Endometrium (tissue), 2 donors: Measurements from ENCODE around the gene DMPK.
"Not testable (repeated sequence)": the region's sequence is repeated elsewhere in the genome, so short reads cannot be mapped to it uniquely, and the experiment has no call there.

Experiments
- FAIRE-seq: peaks from 2 replicates; lab custom pipeline; 2012; peaks lifted over from hg19 to GRCh38; lab: Jason Lieb, UNC
- donor health status: control.
- donor health status: control.

DMPK gene

DNA sequence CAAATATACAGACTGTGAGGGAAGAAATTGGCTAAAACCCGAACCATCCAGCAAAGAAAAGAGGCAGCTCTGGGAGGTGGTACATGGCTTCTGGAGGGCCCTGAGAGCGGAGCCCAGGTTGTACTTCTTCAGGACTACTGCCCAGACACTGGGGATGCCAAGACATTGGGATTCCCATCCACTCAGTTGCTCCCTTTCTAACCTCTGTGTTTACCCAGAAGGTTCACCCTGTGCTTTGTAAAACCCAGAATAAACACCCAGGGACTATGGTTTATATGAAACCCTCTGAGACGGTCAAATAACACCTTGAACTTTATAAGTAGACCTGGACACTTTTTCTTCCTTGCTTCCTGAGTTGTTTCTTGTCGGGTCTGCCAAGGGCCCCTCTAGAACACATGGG is 39.3 kb downstream of the DMPK start:
- no peak for FAIRE-seq

DNA sequence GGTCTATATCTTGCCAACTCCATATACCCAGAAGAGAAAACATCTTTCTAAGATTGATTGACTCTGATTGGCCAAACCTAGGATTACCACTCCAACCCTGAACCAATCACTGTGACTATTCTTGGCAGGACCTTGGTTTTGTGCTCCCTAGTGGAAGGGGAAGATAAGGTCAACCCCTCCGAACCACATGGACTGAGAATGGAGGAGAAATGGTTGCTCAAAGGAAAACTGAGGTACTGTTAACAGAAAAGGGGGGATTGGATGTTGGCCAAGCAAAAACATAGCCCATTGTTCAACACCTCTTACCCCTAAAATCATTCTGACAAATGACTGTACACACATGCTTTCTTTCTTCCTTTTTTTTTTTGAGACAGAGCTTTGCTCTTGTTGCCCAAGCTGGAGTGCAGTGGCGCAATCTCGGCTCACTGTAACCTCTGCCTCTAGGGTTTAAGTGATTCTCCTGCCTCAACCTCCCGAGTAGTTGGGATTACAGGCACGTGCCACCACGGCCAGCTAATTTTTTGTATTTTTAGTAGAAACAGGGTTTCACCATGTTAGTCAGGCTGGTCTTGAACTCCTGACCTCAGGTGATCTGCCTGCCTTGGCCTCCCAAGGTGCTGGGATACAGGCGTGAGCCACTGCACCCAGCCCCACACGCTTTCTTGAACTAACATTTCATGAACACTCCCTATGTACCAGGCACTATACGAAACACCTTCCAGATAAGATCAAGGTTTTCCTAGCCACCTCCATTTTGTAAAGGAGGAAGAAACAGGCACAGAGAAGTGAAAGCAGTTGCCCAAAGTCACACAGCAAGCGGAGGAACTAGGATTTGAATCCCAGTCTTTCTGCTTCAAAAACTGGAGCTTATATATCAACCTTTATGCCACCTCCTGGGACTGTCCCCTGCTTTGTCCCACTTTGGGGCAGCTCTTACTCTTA is 42.5 kb downstream of the DMPK start:
- FAIRE-seq: no peak

GRCh38 chr19:45733160-45733810 is 49.0 kb downstream of the DMPK start, which contains the start of gene MEIOSIN:
Gene MEIOSIN, plus strand, starts transcription at chr19:45733439. Its CDS starts 1,938 bp downstream, at chr19:45735377.
- FAIRE-seq: no peak

- FAIRE-seq: peak; percentile 98
Observed at GRCh38 chr19:45730368-45731288, 51.7 kb downstream of the DMPK start, which contains the start of gene FBXO46. Gene FBXO46, minus strand, starts transcription at chr19:45730896. Its CDS starts 17,401 bp downstream, at chr19:45713495.

DNA sequence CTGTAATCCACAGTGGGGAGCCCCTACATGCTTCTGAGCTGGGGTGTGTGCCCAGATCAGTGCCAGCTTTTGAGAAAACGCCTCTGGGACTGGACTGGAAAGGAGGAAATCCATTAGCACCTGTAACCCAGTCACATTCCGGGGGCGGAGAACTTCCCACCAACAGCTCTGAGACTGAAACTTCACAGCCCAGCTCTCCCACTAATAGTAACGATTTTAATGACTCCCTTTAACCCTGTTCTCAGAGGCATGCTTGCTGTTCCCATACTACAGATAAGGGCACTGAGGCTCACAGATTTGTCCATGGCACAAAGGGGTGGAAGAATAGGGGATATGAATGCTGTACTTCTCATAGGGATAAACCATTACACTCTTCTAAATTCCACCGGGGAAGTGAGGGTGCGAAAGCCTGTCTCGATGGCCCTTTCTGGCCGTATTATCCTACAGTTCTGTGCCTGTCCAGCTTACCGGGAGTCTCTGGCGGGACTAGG is 52.4 kb downstream of the DMPK start:
- no peak for FAIRE-seq

GRCh38 chr19:45728683-45729082 is 53.6 kb downstream of the DMPK start:
- not testable (repeated sequence) for FAIRE-seq

- not testable (repeated sequence) for FAIRE-seq
Observed at GRCh38 chr19:45720065-45720464, 62.2 kb downstream of the DMPK start.
